HG02798 (cell line): Measurements from ENCODE around the gene SSR4.

Experiments
- ATAC-seq: cut with Tn5 transposase; IDR thresholded peaks from one replicate; pipeline ENCODE4 v1.9.1; 2021; ENCODE audit warnings: mild to moderate bottlenecking; ENCODE audit not compliant: unreplicated experiment, poor library complexity

The SSR4 gene

GRCh38 chrX:153769158-153769864 is 25.2 kb upstream of the SSR4 start:
- no peak for ATAC-seq

DNA sequence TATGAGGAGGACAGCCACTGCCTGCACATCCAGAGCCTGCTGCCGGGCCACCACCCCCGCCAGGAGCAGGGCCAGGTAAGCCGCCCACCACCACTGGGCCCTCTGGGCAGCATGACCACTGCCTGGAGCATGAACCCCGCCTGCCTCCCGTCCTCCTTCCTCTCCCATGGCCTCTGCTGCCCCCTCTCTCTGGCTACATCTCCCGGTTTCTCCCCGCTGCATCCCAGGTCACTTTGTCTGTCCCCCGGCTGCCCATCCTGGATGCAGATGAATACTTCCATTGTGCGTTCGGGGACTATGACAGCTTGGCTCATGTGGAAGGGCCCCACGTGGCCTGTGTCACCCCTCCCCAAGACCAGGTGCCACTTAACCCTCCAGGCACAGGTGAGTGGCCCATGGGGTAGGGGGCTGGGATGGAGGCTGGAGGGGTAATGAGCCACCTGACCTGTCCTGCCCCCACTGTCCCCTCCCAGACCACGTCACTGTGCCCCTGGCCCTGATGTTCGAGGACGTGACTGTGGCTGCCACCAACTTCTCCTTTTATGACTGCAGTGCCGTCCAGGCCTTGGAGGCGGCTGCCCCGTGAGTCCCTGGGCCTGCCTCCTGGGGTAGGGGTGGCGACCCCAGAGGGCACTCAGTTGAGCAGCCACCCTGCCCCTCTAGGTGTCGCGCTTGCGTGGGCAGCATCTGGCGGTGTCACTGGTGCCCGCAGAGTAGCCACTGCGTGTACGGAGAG is 24.4 kb upstream of the SSR4 start:
- no peak for ATAC-seq

GRCh38 chrX:153770601-153771414 is 23.7 kb upstream of the SSR4 start:
- no peak for ATAC-seq

DNA sequence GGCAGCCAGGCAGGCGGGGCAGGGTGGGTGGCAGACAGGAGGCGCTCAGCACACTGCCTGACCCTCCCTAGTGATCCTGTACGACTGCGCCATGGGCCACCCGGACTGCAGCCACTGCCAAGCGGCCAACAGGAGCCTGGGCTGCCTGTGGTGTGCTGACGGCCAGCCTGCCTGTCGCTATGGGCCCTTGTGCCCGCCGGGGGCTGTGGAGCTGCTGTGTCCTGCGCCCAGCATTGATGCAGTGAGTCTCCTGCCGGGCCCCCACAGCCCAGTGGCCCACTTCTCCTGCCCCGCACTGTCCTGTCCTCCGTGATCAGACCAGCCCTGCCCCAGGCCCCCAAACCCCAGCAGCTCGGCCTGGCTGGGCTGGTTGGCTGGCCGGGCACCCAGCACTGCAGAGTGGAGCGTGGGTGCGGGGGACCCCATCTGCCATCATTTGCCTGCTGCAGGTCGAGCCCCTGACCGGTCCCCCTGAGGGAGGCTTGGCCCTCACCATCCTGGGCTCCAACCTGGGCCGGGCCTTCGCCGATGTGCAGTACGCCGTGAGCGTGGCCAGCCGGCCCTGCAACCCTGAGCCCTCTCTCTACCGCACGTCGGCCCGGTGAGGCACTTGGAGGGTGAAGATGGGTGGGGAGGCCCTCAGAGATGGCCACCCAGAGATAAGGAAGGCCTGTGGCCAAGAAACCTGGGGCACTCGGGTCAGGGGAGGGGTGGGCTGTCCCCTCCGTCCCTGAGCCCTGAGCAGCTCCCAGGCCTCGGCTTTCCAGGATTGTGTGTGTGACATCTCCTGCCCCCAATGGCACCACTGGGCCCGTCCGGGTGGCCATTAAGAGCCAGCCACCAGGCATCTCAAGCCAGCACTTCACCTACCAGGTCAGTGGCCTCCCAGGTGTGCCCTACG is 22.8 kb upstream of the SSR4 start:
- no peak for ATAC-seq

DNA sequence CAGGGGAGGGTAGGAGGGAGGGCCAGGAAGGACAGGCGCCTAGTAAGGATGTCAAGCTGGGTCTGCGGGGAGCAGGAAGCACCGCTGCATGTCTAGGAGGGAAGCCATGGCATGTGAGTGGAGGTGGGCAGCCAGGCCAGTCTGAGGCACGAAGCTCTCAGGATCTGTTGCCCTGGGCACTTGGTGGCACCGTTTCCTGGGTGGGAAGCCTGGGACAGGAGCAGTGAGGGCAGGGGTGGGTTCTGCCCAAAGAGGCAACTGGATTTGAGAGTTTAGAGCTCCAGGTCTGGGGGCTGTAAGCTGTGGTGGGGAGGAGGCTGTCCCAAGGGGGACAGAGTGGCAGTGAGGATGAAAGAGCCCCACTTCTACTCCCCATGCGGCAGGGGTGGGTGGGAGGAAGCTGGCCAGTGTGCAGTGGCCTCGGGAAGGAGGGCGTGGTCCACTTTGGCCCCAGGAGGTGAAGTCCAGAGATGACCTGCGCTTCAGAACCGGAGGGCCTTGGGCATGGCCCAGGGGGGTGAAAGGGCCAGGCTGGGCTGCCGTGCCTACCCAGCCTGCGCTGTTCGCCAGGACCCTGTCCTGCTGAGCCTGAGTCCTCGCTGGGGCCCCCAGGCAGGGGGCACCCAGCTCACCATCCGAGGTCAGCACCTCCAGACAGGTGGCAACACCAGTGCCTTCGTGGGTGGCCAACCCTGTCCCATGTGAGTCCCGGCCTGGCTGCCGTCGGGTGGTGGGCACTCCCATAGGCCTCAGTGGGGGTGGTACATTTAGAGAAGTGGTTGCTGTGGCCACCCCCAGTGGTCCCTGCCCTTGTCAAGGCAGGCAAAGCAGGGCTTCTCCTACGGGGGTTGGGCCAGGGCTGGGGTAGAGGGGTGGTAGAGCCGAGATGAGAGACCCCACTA is 21.9 kb upstream of the SSR4 start:
- no peak for ATAC-seq

DNA sequence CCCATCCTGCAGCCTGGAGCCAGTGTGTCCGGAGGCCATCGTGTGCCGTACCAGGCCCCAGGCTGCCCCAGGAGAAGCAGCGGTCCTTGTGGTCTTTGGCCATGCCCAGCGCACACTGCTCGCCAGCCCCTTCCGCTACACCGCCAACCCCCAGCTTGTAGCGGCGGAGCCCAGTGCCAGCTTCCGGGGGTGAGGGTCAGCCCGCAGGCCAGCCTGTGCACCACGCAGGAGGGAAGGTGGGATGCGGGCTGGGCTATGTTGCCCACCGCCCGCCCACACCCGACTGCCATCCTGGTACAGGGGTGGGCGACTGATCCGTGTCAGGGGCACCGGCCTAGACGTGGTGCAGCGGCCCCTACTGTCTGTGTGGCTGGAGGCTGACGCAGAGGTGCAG is 21.3 kb upstream of the SSR4 start:
- no peak for ATAC-seq

DNA sequence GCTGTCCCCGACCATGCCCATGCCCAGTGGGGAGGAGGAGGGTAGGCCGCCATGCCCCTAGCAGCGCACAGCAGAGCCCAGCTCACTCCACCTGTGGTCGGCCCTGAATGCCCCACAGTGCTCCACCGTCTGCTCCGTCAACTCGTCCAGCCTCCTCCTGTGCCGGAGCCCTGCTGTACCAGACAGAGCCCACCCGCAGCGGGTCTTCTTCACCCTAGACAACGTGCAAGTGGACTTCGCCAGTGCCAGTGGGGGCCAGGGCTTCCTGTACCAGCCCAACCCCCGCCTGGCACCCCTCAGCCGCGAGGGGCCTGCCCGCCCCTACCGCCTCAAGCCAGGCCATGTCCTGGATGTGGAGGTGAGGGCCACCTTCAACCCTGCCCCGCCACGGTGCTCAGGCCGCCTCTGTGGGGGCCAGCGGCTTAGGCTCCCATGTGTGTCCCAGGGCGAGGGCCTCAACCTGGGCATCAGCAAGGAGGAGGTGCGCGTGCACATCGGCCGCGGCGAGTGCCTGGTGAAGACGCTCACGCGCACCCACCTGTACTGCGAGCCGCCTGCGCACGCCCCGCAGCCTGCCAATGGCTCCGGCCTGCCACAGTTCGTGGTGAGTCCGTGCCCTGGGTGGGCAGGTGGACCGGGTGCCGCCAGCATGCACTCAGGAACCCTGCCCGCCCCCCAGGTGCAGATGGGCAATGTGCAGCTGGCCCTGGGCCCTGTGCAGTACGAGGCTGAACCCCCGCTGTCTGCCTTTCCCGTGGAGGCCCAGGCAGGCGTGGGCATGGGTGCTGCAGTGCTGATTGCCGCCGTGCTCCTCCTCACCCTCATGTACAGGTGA is 20.5 kb upstream of the SSR4 start:
- ATAC-seq = no peak

GRCh38 chrX:153774576-153775292 is 19.7 kb upstream of the SSR4 start:
- ATAC-seq = no peak

GRCh38 chrX:153775293-153776119 is 19.0 kb upstream of the SSR4 start:
- ATAC-seq = no peak

DNA sequence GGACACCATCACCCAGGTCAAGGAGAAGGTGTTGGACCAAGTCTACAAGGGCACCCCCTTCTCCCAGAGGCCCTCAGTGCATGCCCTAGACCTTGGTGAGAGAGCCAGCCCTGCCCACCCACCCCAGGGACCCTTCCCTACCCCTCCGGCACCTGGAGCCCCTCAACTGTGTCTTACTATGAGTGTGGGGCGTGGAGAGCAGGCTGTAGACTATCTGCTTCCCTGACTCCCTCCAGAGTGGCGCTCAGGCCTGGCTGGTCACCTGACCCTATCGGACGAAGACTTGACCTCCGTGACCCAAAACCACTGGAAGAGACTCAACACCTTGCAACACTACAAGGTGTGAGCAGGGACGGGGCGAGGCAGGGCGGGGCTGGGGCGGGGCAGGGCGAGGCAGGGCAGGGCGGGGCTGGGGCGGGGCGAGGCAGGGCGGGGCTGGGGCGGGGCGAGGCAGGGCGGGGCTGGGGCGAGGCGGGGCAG is 18.3 kb upstream of the SSR4 start:
- ATAC-seq = no peak

- ATAC-seq = no peak
Measured at GRCh38 chrX:153776611-153777045, 17.8 kb upstream of the SSR4 start.

GRCh38 chrX:153777261-153778090 is 17.0 kb upstream of the SSR4 start:
- no peak for ATAC-seq

- ATAC-seq = no peak
Measured at GRCh38 chrX:153778181-153778580, 16.3 kb upstream of the SSR4 start.

GRCh38 chrX:153778684-153779101 is 15.8 kb upstream of the SSR4 start:
- no peak for ATAC-seq

DNA sequence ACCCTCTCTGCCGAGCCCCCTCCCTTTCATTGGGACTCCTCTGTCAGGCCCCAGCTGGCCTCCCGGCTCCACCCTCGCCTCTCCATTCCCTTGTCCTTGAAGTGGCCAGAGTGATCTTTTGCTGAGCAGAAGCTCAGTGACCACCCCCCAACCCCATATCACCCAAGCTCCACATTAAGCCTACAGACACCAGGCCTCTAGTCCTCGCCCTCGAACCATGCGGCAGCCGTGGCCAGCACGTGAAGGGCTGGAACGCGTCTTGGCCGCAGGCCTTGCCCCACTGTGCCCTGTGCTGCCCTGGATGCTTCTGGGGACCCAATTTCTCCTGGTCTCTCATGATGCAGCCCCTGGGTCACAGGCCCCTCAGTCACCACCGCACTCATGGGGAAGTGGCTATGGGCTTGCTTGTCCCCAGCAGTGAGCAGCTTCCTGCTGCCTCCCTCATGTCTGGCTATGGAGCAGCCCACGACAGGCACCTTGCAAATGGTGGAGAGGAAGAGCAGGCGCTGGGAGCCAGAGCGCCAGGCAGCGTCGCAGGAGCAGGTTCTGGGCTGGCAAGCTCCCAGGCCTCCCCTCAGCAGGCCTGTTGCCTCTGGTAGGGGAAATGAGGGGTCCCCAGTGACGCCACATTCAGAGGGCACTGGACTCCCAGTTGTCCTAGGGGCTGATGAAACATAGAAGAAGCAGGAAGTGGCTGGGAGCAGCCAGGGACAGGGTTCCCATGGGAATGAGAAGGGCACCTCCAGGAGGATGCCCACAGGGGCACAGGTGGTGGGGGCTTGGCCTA is 14.4 kb upstream of the SSR4 start:
- ATAC-seq = no peak
